SH-SY5Y (cell line): ENCODE data around the gene TRIM7.

Experiments used
- GATA2 ChIP-seq: IDR thresholded peaks from 2 replicates; pipeline ENCODE4 v1.6.1; 2011; ENCODE audit warnings: mild to moderate bottlenecking, low read depth, low read length
- GATA3 ChIP-seq: IDR thresholded peaks from 2 replicates; pipeline ENCODE4 v1.6.1; 2011; ENCODE audit warnings: low read depth, mild to moderate bottlenecking, low read length, moderate library complexity

GRCh38 chr5:181170237-181170825 lies 34.7 kb downstream of the TRIM7 start:
- TF ChIP-seq GATA3 (no peak), GATA2 (no peak)
